Liver (tissue), 3 donors: Measurements from ENCODE around the gene PEX7.

Experiments
- CTCF ChIP-seq: fragments of 150-350 bp; IDR thresholded peaks from 2 replicates; pipeline ENCODE4 v1.5.1; 2017; ENCODE audit warnings: improper control_type of control experiment, low read depth, low read length; ENCODE audit not compliant: missing input control
- REST ChIP-seq: IDR thresholded peaks from 2 replicates; pipeline ENCODE4 v1.6.1; 2016; ENCODE audit warnings: antibody characterized with exemption, mild to moderate bottlenecking
- TAF1 ChIP-seq: conservative IDR thresholded peaks from 2 replicates; pipeline ENCODE4 v1.6.1; 2016; ENCODE audit warnings: antibody characterized with exemption, mild to moderate bottlenecking
- TF ChIP-seq, protein P1 (sequence below): IDR thresholded peaks from 2 replicates; pipeline ENCODE4 v1.6.1; 2016; ENCODE audit warnings: antibody characterized with exemption
- TF ChIP-seq, protein P2 (sequence below): IDR thresholded peaks from 2 replicates; pipeline ENCODE4 v1.6.1; 2016; ENCODE audit warnings: antibody characterized with exemption
- donor health status: healthy.
- donor health status: healthy.

- no peak for TF ChIP-seq TAF1
- no peak for TF ChIP-seq CTCF
- no peak for TF ChIP-seq REST
- TF ChIP-seq, protein P1, sequence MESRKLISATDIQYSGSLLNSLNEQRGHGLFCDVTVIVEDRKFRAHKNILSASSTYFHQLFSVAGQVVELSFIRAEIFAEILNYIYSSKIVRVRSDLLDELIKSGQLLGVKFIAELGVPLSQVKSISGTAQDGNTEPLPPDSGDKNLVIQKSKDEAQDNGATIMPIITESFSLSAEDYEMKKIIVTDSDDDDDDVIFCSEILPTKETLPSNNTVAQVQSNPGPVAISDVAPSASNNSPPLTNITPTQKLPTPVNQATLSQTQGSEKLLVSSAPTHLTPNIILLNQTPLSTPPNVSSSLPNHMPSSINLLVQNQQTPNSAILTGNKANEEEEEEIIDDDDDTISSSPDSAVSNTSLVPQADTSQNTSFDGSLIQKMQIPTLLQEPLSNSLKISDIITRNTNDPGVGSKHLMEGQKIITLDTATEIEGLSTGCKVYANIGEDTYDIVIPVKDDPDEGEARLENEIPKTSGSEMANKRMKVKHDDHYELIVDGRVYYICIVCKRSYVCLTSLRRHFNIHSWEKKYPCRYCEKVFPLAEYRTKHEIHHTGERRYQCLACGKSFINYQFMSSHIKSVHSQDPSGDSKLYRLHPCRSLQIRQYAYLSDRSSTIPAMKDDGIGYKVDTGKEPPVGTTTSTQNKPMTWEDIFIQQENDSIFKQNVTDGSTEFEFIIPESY, result no peak
- TF ChIP-seq, protein P2, sequence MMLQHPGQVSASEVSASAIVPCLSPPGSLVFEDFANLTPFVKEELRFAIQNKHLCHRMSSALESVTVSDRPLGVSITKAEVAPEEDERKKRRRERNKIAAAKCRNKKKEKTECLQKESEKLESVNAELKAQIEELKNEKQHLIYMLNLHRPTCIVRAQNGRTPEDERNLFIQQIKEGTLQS, result no peak
Measured at GRCh38 chr6:136921381-136921935, 99.1 kb downstream of the PEX7 start.
